ENCODE results near the gene UVSSA.
A peak's percentile ranks its signal among the peaks of the same experiment; 100 is the strongest.

UVSSA gene, protein sequence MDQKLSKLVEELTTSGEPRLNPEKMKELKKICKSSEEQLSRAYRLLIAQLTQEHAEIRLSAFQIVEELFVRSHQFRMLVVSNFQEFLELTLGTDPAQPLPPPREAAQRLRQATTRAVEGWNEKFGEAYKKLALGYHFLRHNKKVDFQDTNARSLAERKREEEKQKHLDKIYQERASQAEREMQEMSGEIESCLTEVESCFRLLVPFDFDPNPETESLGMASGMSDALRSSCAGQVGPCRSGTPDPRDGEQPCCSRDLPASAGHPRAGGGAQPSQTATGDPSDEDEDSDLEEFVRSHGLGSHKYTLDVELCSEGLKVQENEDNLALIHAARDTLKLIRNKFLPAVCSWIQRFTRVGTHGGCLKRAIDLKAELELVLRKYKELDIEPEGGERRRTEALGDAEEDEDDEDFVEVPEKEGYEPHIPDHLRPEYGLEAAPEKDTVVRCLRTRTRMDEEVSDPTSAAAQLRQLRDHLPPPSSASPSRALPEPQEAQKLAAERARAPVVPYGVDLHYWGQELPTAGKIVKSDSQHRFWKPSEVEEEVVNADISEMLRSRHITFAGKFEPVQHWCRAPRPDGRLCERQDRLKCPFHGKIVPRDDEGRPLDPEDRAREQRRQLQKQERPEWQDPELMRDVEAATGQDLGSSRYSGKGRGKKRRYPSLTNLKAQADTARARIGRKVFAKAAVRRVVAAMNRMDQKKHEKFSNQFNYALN

DNA sequence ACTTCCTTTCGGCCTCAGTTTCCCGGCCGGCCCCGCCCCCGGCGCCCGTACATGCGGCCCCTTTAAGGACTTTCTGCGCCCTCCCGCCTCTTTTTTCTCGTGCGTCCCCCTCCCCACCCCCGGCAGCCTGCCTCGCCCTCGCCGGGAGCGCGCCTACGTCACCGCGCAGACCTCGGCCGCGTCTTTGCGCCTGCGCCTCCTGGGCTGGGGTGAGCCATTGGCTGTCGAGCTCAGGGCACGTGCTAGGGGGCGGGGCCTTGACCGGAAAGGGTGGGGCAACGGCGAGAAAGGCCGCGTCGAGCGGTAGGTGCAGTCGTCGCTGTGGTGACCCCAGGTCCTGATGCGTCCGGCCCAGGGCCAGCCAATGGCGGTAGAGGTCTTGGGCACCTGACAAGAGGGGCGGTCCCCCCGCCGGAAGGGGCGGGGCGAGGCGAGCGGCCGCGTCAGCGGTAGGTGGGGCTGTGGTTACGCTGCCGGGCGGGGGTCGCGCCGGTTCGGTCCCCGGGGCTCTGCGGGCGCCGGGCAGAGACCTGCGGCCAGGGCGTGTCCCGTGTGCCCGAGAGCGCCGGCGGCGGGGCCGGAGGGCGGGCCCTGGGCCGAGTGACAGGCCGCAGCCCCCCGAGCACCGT, at the start of gene UVSSA:
UVSSA (plus strand) TSS at position 428 of the 629 bp plus-strand sequence. CDS start 884 bp downstream, outside the sequence.
- DNase-seq = peak; percentile 100

DNA sequence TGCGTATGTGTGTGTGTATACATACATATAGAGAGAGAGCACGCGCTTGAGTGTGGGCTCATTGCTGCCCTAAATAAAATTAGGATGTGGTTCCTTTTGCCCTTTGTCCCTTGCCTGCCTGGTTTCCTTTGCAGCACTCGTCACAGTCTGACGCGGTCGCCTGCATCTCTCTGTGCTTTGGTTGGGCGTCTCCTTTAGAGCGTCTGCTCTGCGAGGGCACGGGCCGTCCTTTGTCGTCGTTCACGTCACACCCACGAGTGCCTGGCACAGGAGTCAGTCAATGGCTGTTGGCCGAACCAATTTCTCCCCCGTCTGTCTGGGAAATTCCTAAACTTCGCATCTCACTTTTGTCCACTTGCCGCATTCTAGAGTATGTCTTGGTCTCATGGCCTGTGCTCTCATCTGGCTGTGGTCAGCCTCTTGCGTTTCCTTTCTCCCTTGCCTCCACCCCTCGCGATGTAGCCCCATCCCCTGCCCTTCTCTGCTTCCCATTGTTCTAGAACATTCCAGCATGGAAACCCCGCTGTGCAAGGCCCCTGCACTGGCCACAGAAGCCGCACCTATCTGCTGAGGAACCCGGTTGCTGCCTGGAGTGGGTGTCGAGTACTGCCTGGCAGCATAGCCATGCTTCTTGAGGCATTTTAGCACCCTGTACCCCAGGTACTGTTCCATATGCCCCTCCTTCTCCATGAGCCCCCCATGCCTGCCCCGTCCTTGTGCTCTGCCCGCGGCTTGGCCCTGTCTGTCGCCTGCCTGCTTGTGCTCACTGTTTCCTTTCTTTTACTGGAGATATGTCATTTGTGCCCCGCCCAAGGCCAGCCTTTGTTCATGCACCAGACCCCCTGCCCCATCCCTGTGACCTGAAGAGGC, 49.3 kb upstream of the UVSSA start:
- DNase-seq = no peak

DNA sequence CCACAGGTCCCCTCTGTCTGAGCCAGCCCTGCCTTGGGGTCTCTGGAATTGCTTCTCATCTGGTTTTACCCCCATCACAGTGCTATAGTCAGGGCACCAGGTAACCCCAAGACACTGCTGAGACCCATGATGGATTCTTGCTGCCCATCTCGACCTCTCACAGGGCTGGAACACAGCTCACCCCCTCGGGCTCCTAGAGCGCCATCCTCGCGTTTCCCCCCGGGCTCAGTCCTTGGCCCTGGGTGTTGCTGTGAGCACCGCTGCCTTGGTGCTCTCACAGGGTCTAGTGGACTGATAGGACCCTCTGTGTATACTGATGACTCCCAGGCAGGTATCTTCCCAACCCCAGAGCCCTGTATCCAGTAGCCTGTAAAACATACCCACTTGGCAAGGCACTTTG, 48.5 kb upstream of the UVSSA start:
- DNase-seq = no peak

DNA sequence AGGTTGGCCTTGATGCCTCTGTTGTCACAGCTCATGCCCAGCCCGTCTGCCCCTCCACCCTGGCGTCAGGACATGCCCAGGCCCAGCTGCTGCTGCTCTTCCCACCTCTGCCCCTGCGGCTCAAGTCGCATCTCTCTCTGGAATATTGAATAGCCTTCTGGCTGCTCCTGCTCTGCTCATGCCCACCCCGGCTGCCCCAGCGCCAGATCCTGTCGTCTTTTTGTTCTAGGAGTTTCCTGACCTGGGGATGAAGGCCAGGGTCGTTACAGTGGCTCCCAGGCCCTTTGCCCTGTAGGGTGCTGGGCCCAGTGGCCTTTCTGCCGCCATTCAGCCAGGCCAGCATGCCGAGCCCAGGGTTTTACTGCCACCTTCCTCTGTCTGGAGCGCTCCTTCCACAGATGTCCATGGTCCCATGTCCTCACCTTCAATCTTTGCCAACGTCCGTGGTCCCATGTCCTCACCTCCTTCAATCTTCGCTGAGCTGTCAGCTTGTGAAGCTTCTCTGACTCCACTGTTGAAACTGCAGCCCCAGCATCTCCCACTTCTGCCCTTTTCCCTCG, 47.6 kb upstream of the UVSSA start:
- no peak for DNase-seq

DNA sequence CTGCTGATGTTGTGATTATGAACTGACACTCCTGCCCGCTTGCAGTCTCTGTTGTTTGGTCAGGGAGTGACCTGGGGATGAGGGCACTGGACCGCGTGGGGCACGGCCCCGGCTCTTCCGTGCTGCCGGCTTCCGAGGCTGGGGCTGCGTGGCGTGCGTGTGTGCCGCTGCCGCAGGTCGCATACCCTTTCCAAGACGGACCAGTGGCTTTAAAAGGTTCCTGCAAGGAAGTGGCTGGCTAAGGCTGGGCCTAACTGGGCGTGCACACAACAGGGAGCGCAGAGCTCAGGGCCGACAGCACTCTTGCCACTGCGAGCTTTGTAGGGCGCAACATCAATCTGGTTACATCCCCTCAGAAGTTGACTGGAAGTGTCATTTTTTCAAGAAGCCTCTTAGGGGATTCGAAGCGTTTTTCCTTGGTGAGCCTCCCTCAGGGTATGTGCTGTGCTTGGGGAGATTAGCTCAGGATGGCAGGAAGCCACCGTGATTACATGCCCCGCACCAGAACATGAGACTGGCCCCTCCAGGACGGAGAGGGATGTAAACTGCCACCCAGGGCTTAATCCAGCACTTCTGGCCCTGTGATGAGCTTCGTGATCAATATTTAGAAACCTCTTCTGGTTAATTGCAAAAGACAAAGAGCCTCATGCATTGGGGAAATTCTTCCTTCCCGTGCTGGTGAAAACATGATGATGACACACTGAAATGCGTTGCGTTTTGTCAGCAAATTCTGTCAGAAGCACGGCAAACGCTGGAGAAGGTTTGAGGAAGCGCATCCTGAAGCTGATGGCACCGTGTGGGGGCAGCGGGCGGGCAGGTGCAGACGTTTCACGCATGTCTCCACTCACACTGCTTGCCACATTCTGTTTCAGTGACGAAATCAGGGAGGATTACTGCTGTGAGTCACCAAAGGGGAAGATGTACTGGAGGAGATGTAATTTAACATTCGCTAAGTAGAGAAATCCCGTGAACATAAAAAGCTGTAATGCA, 46.2 kb upstream of the UVSSA start:
- peak; percentile 98 for DNase-seq

DNA sequence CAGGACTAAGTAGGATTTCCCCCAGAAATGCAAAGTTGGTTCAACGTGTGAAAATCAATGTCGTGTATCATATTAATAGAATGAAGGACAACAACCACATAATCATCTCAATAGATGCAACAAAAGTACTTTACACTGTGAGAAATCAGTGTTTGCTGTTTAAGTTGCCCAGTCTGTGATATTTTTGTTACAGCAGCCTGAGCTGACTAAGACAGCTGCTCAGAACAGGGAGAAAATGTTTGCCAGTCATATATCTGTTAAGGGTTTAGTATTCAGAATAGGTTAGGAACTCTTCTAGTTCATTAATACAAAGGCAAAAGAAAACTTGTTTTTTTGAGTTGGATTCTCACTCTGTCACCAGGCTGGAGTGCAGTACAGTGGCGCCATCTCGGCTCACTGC, 44.8 kb upstream of the UVSSA start:
- no peak for DNase-seq

DNA sequence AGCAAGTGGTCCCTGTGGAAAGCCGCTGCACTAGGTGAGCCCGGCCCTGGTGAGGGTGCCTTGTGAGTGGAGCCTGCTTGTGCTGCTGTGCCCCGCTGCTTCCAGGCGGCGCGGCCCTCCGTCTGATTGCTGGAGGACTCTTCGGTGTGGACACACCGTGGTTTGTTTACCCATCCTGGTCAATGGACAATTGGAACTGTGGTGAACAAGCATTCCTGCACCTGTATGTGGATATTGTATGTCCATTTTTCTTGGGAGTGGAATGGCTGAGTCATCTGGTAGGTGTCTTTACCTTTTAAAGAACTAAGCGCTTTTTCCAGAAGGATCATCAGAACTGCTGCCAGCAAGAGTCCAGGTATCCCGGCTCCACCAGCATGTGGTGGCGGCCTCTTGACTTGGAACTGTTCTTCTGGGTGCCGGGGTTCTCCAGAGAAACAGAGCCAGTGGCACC, 41.7 kb upstream of the UVSSA start:
- DNase-seq = no peak

DNA sequence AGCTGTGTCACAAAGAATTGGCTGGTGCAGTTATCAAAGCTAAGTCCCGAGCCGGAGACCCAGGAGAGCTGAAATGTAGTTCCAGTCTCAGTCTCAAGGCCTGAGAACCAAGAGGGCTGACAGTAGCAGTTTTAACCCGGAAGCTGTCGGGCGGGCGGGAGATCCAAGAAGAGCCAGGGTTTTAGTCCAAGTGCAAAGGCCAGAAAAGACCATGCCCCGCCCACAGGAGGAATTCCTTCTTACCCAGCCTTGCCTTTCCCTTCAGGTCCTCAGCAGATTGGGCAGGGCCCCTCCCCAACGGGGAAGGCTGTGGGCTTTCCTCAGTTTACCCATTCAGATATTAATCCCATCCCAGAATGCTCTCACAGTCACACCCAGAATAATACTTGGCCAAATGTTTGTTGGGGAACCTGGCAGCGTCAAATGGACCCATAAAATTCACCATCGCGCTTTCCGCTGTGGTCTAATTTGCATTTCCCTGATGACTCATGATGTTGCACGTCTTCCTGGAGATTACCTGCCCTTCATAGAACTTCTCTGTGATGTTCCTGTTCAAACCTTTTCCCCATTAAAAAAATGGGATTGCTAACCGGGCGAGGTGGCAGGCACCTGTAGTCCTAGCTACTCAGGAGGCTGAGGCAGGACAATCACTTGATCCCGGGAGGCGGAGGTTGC, 41.1 kb upstream of the UVSSA start:
- no peak for DNase-seq

DNA sequence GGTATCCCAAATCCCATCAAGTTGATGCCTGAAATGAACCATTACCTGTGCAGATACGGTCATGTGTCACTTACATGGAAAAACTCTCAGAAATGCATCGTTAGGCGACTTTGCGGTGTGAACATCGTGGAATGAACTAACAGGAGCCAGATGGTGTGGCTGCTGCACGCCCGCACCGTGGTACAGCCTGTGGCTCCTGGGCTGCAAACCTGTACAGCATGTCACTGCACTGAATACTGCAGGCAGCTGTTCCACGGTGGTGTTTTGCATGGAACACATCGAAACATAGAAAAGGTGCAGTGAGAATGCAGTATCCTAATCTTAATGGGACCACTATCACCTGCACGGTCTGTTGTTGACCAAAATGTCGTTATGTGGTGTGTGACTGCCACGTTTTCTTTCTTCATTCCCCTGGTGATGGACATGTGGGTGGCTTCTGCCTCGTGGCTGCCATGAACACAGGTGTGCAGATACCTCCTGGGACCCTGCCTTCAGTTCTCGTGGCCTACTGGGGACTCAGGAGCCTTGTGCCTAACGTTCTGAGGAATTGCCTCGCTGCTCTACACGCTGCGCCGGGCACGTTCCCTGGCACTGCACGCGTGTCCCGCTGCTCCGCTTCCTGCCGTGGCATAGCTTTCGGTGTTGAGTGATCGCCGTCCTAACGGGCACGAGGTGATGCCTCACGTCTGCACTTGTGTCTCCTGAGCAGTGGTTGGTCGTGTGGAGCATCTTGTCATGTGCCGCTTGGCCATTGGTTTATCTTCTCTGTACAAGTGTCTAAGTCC, 38.9 kb upstream of the UVSSA start:
- no peak for DNase-seq

DNA sequence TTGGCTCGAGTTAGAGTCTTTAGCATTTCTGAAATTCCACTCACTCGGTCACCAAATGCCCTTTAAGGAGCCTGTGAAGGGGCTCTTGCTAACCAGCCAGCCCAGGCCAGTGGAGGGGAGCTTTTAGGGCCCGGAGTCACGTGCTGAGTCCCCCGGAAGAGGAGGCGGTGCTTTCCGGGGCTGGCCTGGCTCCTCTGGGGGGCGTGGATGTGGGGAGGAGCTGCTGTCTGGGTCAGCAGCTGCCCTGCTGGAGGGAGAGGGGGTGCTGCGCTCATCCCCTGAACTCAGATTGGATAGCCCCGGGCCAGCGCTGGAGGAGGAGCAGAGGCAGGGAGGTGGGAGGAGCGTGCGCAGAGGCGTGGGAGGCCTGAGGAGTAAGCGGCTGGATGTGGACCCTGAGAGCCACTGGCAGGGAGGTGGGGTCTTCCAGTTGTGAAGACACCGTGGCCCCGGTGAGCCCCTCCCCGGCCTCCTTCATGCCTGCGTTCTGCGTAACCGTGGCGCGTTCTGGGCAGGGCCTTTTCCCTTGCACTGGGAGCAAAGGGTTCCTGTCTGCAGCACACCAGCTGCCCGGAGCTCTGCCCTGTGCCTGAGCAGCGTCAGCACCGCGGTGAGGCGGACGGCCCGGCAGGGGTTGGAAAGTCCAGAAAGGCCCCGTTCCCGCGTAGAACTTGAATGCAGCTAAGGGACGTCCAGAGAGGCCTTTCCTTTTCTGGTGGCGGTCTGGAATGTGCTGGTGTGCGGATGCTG, 37.6 kb upstream of the UVSSA start:
- peak; percentile 51 for DNase-seq

DNA sequence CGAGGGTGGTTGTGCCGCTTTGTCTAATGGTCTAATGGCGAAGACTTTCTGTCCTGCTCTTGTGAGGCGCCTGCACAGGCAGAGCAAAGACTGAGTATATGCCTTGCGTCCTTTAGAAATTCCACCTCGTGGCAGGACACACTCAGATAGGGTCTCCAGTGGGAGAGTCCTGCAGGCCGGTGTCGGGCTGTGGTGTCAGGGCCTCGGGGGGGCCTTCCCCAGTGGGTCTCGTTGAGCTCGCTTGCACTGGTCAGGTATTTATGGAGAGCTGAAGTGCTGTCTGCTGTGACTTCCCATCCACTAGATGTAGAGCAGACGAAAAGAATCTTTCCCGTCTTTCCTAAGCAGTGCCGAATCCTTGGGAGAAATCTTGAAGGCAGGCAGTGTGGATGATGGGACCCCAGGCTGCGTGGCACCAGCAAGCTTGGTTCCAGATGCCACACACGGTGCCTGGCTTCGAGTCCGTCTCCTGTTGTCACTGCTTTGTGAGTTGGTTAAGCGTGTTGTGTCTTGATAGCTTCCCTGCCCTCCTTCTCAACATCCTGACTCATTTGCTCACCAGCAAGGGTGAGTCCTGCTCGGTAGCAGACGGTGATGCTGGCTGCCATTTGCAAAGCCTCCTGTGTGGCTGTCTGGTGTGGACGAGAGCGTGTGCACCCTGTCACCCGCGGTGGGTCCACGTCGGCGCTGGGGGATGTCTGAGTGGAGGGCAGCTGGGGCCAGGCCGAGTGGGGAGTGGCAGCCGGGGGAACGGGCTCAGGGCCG, 36.8 kb upstream of the UVSSA start:
- no peak for DNase-seq

DNA sequence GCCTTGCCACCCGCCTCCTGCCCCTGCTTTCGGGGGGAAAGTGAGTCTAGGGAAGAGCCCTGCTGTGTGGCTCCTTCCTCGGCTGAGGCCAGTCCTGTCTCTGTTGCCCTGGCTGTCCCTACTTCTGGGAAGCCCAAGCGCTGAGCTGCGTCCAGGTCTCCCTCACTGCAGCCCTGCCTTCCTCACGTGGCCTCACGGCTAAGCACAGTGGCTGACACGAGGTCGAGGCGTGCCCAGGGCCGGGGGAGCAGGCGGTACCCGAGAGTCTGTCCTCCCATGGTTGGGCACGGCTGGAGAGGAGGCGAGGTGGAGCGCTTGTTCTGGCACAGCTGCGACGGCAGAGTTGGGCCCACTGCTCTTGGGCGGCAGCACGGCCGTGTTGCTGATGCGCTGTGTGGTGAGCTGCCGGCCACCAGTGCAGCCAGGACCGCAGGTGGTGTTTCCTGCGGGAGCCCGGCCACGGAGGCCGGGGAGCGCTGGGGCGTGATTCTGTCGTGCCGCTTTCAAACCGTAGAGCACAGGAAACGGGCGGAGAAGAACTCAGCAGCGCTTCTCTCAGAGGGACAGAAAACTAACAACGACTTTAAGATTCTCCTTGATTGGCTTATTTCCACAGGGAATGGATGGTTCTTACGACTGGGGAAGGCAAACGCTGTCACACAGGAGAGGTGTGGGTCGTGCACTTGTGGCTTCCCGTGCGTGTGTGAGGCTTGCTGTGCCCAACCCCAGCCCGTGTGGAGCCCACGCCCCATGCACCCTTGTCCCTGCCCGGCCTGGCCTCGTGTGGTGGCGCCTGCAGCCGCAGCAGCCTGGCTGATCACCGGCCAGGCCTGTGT, 36.0 kb upstream of the UVSSA start:
- DNase-seq = no peak

DNA sequence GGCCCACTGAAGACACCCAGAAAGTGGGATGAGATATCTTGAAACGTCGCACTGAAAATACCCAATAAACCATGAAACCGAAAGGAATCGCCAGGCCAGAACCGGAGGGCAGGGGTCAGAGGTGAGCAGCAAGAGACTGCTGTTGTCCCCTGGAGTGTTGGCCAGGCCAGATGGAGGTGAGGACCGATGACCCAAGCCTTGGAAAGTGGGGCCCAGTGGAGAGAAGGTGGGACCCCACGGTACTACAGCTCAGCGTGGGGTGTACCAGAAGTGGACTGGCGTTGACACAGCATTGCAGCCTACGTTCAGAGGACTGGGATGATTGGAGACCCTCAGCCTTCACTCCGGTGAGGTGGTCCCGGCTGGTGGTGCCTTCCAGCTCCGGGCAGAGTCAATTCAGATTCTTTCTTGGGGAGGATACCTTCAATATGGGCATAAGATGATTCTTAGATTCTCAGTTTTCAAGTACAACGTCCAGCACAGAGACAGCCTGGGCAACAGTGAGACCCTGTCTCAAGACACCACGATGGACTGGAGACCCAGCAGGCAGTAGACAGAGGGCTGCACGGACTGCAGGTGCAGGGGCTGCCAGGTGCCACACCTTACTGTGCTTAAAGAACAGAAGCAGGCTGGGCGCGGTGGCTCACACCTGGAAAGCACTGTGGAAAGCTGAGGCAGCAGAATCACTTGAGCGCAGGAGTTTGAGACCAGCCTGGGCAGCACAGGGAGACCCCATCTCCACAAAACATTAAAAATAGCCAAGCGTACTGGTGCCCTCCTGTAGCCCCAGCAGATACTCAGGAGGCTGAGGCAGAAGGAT, 34.0 kb upstream of the UVSSA start:
- no peak for DNase-seq

DNA sequence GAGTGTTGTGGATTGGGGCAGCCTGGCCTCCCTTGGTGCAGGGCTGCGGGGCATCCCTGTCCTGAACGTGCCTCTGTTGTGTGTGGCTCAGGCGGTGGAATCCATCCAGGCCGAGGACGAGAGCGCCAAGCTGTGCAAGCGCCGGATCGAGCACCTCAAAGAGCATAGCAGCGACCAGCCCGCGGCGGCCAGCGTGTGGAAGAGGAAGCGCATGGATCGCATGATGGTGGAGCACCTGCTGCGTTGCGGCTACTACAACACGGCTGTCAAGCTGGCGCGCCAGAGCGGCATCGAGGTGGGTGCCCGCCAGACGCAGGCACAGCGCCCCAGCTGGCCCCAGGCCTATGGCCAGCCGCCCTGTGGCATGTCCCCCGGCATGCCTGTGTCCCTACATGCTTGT, 31.7 kb upstream of the UVSSA start:
- no peak for DNase-seq

DNA sequence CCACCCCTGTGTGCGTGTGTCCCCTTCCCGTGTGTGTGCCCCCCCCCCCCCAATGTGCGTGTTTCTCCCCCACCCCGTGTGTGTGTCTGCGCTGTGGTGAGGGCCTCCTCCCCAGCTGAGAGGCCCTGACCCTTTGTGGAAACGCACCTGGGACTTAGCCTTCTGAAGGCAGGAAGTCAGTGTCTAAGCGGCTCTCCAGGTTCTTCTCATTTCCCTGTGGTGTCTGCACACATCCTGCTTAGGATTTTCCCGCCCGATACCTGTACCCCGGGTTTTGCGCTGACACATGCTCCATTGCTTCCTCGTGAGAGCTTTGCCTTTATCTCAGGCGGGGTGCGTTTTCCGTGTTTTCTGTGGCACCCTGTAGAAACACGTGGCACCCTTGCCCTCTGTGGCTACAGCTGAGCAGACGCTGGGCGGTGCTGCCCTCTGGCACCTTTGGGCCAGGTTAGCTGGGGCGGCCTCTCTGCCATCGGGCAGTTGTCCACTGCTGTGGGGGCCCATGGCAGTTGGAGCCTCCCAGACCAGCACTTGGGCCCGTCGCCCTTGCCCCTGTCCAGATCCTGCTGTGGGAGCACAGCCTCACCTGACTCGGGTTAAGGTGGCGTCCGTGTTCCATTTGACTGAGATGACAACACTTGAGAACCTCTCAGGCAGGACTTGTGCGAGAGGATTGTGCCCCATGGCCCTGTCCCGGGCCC, 31.0 kb upstream of the UVSSA start:
- no peak for DNase-seq
